ENCODE data around the gene RARB.

The RARB gene

DNA sequence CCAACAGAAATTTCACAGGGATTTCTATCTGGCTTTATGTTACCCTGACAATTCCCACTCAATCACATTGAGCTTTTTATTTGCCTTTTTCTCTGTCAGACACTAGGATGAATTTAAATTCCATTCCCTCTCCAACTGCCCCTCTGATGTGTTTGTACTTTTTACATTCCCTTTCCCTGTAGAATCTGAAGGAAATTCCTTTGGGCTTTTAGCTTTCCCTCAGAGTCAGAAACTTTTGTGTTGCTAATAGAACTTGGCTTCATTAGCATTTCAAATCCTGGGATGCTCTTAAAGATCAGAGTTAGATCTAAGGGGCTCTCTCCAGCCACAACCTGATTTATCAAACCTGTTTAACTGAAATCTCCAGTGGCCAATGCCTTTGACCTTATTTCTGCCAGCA lies 7.9 kb upstream of the RARB start:
- no peak for DNase-seq (ENCODE audit: low read depth in 1 of 2, low spot score in 1 of 2)
- TF ChIP-seq SPI1 (IDR thresholded peaks at IDR 0.05; ENCODE audit: borderline replicate concordance, low read depth): no peak
- TF ChIP-seq GABPA (IDR thresholded peaks at IDR 0.05; ENCODE audit: low read depth): no peak
- TF ChIP-seq, protein P1, sequence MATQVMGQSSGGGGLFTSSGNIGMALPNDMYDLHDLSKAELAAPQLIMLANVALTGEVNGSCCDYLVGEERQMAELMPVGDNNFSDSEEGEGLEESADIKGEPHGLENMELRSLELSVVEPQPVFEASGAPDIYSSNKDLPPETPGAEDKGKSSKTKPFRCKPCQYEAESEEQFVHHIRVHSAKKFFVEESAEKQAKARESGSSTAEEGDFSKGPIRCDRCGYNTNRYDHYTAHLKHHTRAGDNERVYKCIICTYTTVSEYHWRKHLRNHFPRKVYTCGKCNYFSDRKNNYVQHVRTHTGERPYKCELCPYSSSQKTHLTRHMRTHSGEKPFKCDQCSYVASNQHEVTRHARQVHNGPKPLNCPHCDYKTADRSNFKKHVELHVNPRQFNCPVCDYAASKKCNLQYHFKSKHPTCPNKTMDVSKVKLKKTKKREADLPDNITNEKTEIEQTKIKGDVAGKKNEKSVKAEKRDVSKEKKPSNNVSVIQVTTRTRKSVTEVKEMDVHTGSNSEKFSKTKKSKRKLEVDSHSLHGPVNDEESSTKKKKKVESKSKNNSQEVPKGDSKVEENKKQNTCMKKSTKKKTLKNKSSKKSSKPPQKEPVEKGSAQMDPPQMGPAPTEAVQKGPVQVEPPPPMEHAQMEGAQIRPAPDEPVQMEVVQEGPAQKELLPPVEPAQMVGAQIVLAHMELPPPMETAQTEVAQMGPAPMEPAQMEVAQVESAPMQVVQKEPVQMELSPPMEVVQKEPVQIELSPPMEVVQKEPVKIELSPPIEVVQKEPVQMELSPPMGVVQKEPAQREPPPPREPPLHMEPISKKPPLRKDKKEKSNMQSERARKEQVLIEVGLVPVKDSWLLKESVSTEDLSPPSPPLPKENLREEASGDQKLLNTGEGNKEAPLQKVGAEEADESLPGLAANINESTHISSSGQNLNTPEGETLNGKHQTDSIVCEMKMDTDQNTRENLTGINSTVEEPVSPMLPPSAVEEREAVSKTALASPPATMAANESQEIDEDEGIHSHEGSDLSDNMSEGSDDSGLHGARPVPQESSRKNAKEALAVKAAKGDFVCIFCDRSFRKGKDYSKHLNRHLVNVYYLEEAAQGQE (IDR thresholded peaks at IDR 0.05; ENCODE audit: insufficient replicate concordance, low read depth): no peak
- TF ChIP-seq, protein P2, sequence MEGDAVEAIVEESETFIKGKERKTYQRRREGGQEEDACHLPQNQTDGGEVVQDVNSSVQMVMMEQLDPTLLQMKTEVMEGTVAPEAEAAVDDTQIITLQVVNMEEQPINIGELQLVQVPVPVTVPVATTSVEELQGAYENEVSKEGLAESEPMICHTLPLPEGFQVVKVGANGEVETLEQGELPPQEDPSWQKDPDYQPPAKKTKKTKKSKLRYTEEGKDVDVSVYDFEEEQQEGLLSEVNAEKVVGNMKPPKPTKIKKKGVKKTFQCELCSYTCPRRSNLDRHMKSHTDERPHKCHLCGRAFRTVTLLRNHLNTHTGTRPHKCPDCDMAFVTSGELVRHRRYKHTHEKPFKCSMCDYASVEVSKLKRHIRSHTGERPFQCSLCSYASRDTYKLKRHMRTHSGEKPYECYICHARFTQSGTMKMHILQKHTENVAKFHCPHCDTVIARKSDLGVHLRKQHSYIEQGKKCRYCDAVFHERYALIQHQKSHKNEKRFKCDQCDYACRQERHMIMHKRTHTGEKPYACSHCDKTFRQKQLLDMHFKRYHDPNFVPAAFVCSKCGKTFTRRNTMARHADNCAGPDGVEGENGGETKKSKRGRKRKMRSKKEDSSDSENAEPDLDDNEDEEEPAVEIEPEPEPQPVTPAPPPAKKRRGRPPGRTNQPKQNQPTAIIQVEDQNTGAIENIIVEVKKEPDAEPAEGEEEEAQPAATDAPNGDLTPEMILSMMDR (IDR thresholded peaks at IDR 0.05; ENCODE audit: insufficient read depth, low read length): no peak
- no peak for TF ChIP-seq POLR2AphosphoS5 (IDR thresholded peaks at IDR 0.05; ENCODE audit: low read depth)
- no peaks in the 10 kb centered on the region for H3K27me3 ChIP-seq (ENCODE audit: insufficient read depth, poor library complexity, severe bottlenecking)
- no peak overlapping the region for H3K4me3 ChIP-seq (replicated peaks; ENCODE audit: insufficient read depth, low read length)
- H3K27ac ChIP-seq (replicated peaks): no peak overlapping the region

DNA sequence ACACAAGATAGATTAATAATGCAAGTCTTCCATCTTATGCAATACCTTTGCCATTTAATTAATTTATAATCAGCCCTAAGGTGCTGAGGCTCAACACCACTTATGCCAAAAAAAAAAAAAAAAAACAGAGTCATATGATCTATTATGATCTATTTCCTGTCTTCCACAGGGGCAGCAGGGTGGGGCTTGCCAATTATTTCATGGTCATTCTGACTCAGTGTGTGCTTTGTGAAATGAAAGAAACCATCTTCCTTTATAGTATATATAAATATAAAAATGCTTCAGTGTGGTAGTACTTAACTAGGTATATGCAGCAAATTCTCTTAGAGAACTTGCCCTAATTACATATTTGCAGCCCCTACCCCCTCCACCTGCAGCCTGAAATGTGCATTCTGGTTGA lies 7.2 kb upstream of the RARB start:
- DNase-seq (ENCODE audit: low read depth in 1 of 2, low spot score in 1 of 2): no peak
- no peak overlapping the region for H3K4me3 ChIP-seq (replicated peaks; ENCODE audit: insufficient read depth, low read length)
- H3K27ac ChIP-seq (replicated peaks): no peak overlapping the region
- no peak for TF ChIP-seq POLR2AphosphoS5 (IDR thresholded peaks at IDR 0.05; ENCODE audit: low read depth)
- H3K27me3 ChIP-seq (ENCODE audit: insufficient read depth, poor library complexity, severe bottlenecking): no peaks in the 10 kb centered on the region

DNA sequence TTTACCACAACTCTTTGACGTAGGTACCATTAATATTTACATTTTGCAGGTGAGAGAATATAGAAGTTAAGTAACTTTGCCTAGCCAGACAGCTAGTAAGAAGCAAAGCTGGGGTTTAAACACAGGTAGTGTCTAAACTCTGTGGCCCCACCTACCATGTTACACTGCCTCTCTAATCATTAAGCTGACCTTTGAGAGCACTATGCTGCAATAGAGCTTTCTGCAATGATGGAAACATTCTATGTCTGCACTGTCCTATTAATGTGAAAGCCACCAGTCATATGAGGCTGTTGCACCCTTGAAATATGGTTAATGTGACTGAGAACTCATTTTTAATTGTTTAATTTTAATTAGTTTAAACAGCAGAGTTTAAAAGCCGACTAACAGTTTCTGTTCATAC lies 6.3 kb upstream of the RARB start:
- Histone ChIP-seq H3K27me3 (ENCODE audit: insufficient read depth, poor library complexity, severe bottlenecking) (peaks cover 3% of the 10 kb centered on the region), H3K4me3 (replicated peaks; ENCODE audit: insufficient read depth, low read length) (no peak overlapping the region), H3K27ac (replicated peaks) (no peak overlapping the region)
- TF ChIP-seq, protein P1 (IDR thresholded peaks at IDR 0.05; ENCODE audit: insufficient replicate concordance, low read depth): no peak
- no peak for TF ChIP-seq POLR2AphosphoS5 (IDR thresholded peaks at IDR 0.05; ENCODE audit: low read depth)
- TF ChIP-seq, protein P2 (IDR thresholded peaks at IDR 0.05; ENCODE audit: insufficient read depth, low read length): no peak
- TF ChIP-seq GABPA (IDR thresholded peaks at IDR 0.05; ENCODE audit: low read depth): no peak
- no peak for TF ChIP-seq SPI1 (IDR thresholded peaks at IDR 0.05; ENCODE audit: borderline replicate concordance, low read depth)
- DNase-seq (ENCODE audit: low read depth in 1 of 2, low spot score in 1 of 2): no peak

DNA sequence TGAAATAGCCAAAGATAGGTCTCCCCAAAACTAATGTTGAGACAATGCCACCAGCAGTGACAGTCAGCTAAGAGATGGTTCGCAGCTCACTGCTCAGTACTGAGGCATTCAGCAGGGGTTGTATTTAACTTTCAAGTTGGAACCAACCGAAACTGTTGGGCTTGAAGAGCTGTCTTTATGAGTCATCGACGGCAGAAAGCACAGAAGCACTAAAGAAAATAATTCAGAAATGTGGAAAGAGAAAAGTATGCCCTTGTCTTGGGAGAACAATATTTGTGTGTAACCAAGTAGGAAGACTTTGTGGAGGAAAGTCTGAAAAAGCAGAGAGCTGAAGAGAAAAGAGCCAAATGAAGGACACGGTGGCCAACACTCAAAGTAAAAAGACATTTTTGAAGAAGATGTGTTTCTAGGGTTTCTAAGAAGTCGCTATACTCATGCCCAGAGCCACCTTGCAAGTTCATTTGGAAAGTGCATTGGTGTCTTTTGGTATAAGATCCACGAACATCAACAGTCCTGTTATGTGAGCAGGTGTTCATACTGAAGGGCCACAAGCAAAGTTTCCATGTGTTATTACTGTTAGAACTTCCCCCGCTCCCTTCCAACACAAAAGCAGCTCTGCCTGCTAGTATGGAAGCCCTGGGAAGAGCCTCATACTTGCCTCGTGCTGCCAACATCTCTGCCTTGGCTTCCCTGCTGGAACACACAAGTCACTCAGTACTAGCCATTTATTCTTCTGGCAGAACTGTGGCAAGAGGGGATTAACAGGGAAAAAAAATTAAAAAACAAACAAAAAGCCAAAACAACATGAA lies 4.1 kb upstream of the RARB start:
- TF ChIP-seq, protein P1 (IDR thresholded peaks at IDR 0.05; ENCODE audit: insufficient replicate concordance, low read depth): no peak
- TF ChIP-seq SPI1 (IDR thresholded peaks at IDR 0.05; ENCODE audit: borderline replicate concordance, low read depth) (no peak), POLR2AphosphoS5 (IDR thresholded peaks at IDR 0.05; ENCODE audit: low read depth) (no peak), GABPA (IDR thresholded peaks at IDR 0.05; ENCODE audit: low read depth) (no peak)
- TF ChIP-seq, protein P2 (IDR thresholded peaks at IDR 0.05; ENCODE audit: insufficient read depth, low read length): no peak

More for the DNA sequence above, 4.1 kb upstream of the RARB start:
- Histone ChIP-seq H3K27ac (replicated peaks) (no peak overlapping the region), H3K4me3 (replicated peaks; ENCODE audit: insufficient read depth, low read length) (no peak overlapping the region), H3K27me3 (ENCODE audit: insufficient read depth, poor library complexity, severe bottlenecking) (peaks cover 16% of the 10 kb centered on the region)
- no peak for DNase-seq (ENCODE audit: low read depth in 1 of 2, low spot score in 1 of 2)
